ENCODE data around the gene TOM1L2.

The TOM1L2 gene

DNA sequence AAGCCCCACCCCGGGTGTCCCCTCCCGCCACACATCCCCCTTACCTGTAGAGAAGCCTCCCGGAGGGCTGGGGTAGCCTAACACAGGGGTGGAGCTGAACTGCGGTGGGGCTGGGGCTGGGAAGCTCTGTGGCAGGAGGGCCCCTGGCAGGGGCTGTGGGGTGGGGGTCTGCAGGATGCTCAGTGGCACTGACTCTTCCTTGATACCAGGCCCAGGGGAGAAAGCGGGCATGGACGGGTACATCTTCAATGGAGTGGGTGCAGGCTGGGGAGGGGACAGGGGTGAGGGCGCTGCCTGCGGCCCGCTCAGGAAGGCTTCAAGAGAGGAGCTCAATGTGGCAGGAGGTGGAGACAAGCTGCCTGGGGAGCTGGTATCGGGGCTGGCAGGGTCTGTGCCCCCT lies 152.2 kb downstream of the TOM1L2 start:
- DNase-seq (ENCODE audit: low read depth): no peak
- H3K4me3 ChIP-seq (ENCODE audit: control insufficient read depth, low read depth, low read length): no peak overlapping the region
- TF ChIP-seq, protein P1, sequence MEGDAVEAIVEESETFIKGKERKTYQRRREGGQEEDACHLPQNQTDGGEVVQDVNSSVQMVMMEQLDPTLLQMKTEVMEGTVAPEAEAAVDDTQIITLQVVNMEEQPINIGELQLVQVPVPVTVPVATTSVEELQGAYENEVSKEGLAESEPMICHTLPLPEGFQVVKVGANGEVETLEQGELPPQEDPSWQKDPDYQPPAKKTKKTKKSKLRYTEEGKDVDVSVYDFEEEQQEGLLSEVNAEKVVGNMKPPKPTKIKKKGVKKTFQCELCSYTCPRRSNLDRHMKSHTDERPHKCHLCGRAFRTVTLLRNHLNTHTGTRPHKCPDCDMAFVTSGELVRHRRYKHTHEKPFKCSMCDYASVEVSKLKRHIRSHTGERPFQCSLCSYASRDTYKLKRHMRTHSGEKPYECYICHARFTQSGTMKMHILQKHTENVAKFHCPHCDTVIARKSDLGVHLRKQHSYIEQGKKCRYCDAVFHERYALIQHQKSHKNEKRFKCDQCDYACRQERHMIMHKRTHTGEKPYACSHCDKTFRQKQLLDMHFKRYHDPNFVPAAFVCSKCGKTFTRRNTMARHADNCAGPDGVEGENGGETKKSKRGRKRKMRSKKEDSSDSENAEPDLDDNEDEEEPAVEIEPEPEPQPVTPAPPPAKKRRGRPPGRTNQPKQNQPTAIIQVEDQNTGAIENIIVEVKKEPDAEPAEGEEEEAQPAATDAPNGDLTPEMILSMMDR (IDR thresholded peaks at IDR 0.05; ENCODE audit: control insufficient read depth, insufficient read depth, low read depth, low read length, missing control alignments): no peak

- TF ChIP-seq, protein P1 (IDR thresholded peaks at IDR 0.05; ENCODE audit: control insufficient read depth, insufficient read depth, low read depth, low read length, missing control alignments): no peak
- no peak for DNase-seq (ENCODE audit: low read depth)
- H3K4me3 ChIP-seq (ENCODE audit: control insufficient read depth, low read depth, low read length): no peak overlapping the region
Measured at GRCh38 chr17:17819561-17819995, 152.6 kb downstream of the TOM1L2 start.

GRCh38 chr17:17819111-17819510 lies 153.1 kb downstream of the TOM1L2 start:
- no peak overlapping the region for H3K4me3 ChIP-seq (ENCODE audit: control insufficient read depth, low read depth, low read length)
- TF ChIP-seq, protein P1 (IDR thresholded peaks at IDR 0.05; ENCODE audit: control insufficient read depth, insufficient read depth, low read depth, low read length, missing control alignments): no peak

DNA sequence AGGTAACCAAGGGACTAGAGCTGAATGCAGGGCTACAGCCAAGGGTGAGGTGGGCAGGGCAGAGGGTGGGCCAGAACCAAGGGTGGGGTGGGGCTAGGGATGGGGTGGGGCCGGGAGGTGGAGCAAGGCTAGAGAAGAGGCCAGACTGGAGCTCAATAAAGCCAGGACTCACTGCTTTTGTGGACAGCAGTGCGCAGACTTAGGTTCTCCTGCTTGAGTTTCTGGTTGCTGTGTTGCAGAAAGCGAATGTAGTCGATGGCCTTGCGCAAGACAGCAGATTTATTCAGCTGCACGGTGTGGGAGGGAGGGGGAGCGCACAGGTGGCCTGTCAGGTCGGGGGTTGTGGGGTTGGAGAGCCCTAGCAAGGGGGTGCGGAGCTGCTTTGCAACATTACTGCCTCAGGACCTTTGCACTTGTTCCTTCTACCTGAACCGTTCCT lies 154.1 kb downstream of the TOM1L2 start:
- TF ChIP-seq, protein P1 (IDR thresholded peaks at IDR 0.05; ENCODE audit: control insufficient read depth, insufficient read depth, low read depth, low read length, missing control alignments): no peak
- DNase-seq (ENCODE audit: low read depth): no peak
- no peak overlapping the region for H3K4me3 ChIP-seq (ENCODE audit: control insufficient read depth, low read depth, low read length)

More at GRCh38 chr17:17819111-17819510, 153.1 kb downstream of the TOM1L2 start:
- DNase-seq (ENCODE audit: low read depth): no peak

DNA sequence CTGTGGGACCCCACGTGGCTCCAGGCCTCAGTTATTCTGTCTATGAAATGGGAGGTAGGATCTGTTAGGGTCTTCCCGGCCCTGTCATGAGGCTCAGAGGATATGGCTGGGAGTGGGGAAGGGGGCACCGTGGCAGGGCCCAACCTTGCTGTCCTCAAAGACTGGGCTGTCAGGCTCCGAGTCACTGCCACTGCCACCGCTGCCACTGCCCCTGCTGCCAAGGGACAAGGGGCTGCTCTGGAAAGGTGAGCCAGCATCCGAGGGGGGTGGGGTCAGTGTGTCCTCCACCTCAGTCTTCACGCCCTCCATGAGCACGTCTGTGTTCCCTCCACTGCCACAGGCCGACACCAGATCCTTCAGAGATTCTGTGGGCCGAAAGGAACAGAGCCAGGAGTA lies 154.7 kb downstream of the TOM1L2 start:
- no peak for DNase-seq (ENCODE audit: low read depth)
- H3K4me3 ChIP-seq (ENCODE audit: control insufficient read depth, low read depth, low read length): no peak overlapping the region
- TF ChIP-seq, protein P1 (IDR thresholded peaks at IDR 0.05; ENCODE audit: control insufficient read depth, insufficient read depth, low read depth, low read length, missing control alignments): no peak

DNA sequence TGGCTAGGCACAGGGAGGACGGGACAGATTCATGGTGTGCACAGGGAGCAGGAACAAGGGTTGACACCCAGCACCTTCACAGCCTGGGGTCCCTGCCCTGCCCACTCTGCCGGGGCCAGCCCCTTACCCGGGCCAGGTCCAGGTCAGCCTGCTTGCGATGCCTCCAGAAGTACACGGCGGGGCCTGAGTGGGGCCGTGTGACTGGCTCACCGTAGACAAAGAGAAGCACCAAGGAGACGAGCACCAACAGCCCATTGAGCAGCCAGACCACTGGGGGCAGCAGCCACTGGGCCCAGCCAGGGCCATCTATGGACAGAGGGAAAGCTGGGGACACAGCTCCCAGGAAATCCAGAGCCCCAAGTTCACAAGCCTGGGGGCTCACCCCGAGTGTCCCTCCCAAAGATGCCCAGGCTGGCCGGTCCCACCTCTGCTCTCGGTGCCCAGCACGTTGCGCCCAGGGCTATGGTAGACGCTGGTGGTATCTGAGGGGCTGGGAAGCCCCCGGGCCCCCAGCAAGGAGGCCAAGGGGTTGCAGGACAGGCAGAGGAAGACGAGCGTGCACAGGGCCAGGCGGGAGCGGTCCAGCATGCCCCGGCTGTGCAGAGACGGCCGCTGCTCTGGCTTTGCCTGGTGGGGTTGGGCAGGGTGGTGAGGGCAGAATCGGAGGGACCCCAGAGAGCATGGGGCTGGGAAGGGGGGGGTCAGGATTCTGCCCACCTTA lies 155.2 kb downstream of the TOM1L2 start:
- TF ChIP-seq, protein P1 (IDR thresholded peaks at IDR 0.05; ENCODE audit: control insufficient read depth, insufficient read depth, low read depth, low read length, missing control alignments): peak; percentile 15
- no peak for DNase-seq (ENCODE audit: low read depth)

More for the DNA sequence above, 155.2 kb downstream of the TOM1L2 start:
- no peak overlapping the region for H3K4me3 ChIP-seq (ENCODE audit: control insufficient read depth, low read depth, low read length)
